ENCODE results near the gene RANBP1. TPM values are rescaled to one million over a fixed set of nuclear protein-coding genes. Genes with fewer than 3 reads are reported as not detected.

The RANBP1 gene
- 492 and 544 TPM in 2 replicates for total RNA-seq (2016; rRNA removed; fragmentation: Illumina TruSeq; extraction: Trizol)
- 261 and 299 TPM in 2 replicates for total RNA-seq (2016; cell fraction: cytosol; rRNA removed; fragmentation: Illumina TruSeq; extraction: Trizol; ENCODE audit: low read depth)
- 488 and 609 TPM in 2 replicates for total RNA-seq (2016; cell fraction: insoluble cytoplasmic fraction; rRNA removed; fragmentation: Illumina TruSeq; extraction: Trizol)
- total RNA-seq (2016; cell fraction: membrane; rRNA removed; fragmentation: Illumina TruSeq; extraction: Trizol) = 327 and 371 TPM in 2 replicates
- total RNA-seq (2016; cell fraction: nucleus; rRNA removed; fragmentation: Illumina TruSeq; extraction: Trizol) = 174 and 196 TPM in 2 replicates
- polyA plus RNA-seq (2011; rRNA removed) = 167 and 181 TPM in 2 replicates
- 186 and 192 TPM in 2 replicates for polyA plus RNA-seq (2011; cell fraction: cytosol; rRNA removed)
- polyA plus RNA-seq (2011; cell fraction: nucleus; rRNA removed) = 148 and 170 TPM in 2 replicates
- polyA plus RNA-seq (2012) = 127 and 149 TPM in 2 replicates
- polyA plus RNA-seq (2016; cell fraction: cytosol; fragmentation: Illumina TruSeq; extraction: Trizol; ENCODE audit: low read depth) = 239 and 293 TPM in 2 replicates
- 614 and 703 TPM in 2 replicates for polyA plus RNA-seq (2016; cell fraction: insoluble cytoplasmic fraction; fragmentation: Illumina TruSeq; extraction: Trizol; ENCODE audit: low read depth)
- 272 and 323 TPM in 2 replicates for polyA plus RNA-seq (2016; cell fraction: membrane; fragmentation: Illumina TruSeq; extraction: Trizol; ENCODE audit: low read depth)
- polyA plus RNA-seq (2016; cell fraction: nucleus; fragmentation: Illumina TruSeq; extraction: Trizol; ENCODE audit: insufficient read depth, low read depth) = 346 and 368 TPM in 2 replicates
- 156 and 233 TPM in 2 replicates for polyA minus RNA-seq (2011; rRNA and poly(A)+ RNA removed; ENCODE audit: low replicate concordance)
- polyA minus RNA-seq (2011; cell fraction: cytosol; rRNA and poly(A)+ RNA removed) = 76.0 and 88.9 TPM in 2 replicates
- polyA minus RNA-seq (2011; cell fraction: nucleus; rRNA and poly(A)+ RNA removed) = 52.2 and 57.9 TPM in 2 replicates
- Bru-seq, nascent RNA = percentile 81 among the genes with signal in this experiment
- percentile 94 among the genes with signal in this experiment for BruChase-seq, experiment 1, labeled RNA remaining after a 6-hour chase
- percentile 89 among the genes with signal in this experiment for BruChase-seq, experiment 2, labeled RNA remaining after a 2-hour chase
- long read RNA-seq, experiment 1, transcript RANBP1-201 (6 exons, 837 nt) = major isoform, 223 of 412 reads
- long read RNA-seq, experiment 1, transcript RANBP1-202 (6 exons, 1,132 nt) = minor isoform, 147 of 412 reads
- long read RNA-seq, experiment 1, partial matches to known transcripts = 28 of 412 reads
- long read RNA-seq, experiment 1, other reads (novel, unspliced or antisense) = 3 of 412 reads
- long read RNA-seq, experiment 2, transcript RANBP1-201 (6 exons, 837 nt) = major isoform, 151 of 293 reads
- long read RNA-seq, experiment 2, transcript RANBP1-202 (6 exons, 1,132 nt) = minor isoform, 103 of 293 reads
- long read RNA-seq, experiment 2, partial matches to known transcripts = 32 of 293 reads
- long read RNA-seq, experiment 2, other reads (novel, unspliced or antisense) = 6 of 293 reads

GRCh38 chr22:20115691-20116375, at the start of gene RANBP1:
RANBP1 (plus strand) TSS chr22:20116104; CDS start chr22:20116185, 81 bp downstream.
- BruUV-seq (replicated peaks) = no TSS peak
- no peak for ATAC-seq
- 77% methylated on average over 19 of the region's 30 CpGs for WGBS (ENCODE audit: low lambda C conversion rate)
- in situ Hi-C loops (cut with HindIII; ENCODE audit: extremely low pct_ligation_motif_present, low pct_unique_long_range_greater_than_20kb) = no loop called here
- Histone ChIP-seq H3K27ac (ENCODE audit: extremely low read length, insufficient read depth, low read length) (peak within 1 kb of the TSS; percentile 78), H3K9ac (ENCODE audit: insufficient read depth, low read depth, low read length) (peak within 1 kb of the TSS; percentile 90), H3K9me3 (ENCODE audit: low read length) (no peaks in the 10 kb centered on the region), H4K20me1 (ENCODE audit: insufficient read depth, low read length) (peaks cover 7% of the 10 kb centered on the region; the same call in 1 of the 2 replicates), H2AFZ (ENCODE audit: low read length) (no peak within 1 kb of the TSS), H3K79me2 (ENCODE audit: insufficient read depth, low read length) (peaks cover 52% of the 10 kb centered on the region), H3K4me1 (ENCODE audit: insufficient read depth, low read length) (peaks cover 48% of the 10 kb centered on the region), H3K4me2 (ENCODE audit: low read depth, low read length) (peak within 1 kb of the TSS; percentile 84), H3K36me3 (replicated peaks in 1 of 2; ENCODE audit: control insufficient read depth in 1 of 2, insufficient read depth in 2 of 2, low read length in 2 of 2) (peaks cover 7 to 68% of the 10 kb centered on the region in 2 experiments), H3K27me3 (ENCODE audit: control insufficient read depth in 1 of 2, insufficient read depth in 2 of 2, low read length in 2 of 2) (no peaks in the 10 kb centered on the region; a peak in 1 of 5 replicates), H3K4me3 (replicated peaks in 1 of 3; ENCODE audit: insufficient read depth in 1 of 3, low read depth in 2 of 3, low read length in 3 of 3) (peak within 1 kb of the TSS; percentile 79 to 85 (median 85))
- POLR2A ChIA-PET = interaction anchor here (0.7 to 0.8 kb wide), 2 partner anchors 15 to 34 kb away, joined by 3 to 4 read pairs; no protein-coding TSS in a partner anchor
- no peak for DNase-seq (ENCODE audit: low spot score)
- intact Hi-C loops (cut with micrococcal nuclease; ENCODE audit: unreplicated experiment) = loop anchor here (5.0 kb wide), 1 partner anchor 34 kb away; the partner anchor contains the start of gene DGCR8
- FAIRE-seq = no peak
- CTCF ChIA-PET (ENCODE audit: low intra/inter-chr PET ratio, low total read pairs) = no interaction called here
- no peak for TF ChIP-seq SETDB1 (CRISPR knock-in tag; IDR thresholded peaks at IDR 0.05; ENCODE audit: borderline replicate concordance)
- no peak for TF ChIP-seq NR2F6 (IDR thresholded peaks at IDR 0.05)
- no peak for TF ChIP-seq NR2F6 (CRISPR knock-in tag; IDR thresholded peaks at IDR 0.05)
- TF ChIP-seq ZNF670 (CRISPR knock-in tag; IDR thresholded peaks at IDR 0.05; ENCODE audit: borderline replicate concordance) = 0 out of 2 replicates have a peak, but pooled peaks have one; percentile 49
- no peak for TF ChIP-seq ZNF557 (CRISPR knock-in tag; IDR thresholded peaks at IDR 0.05)
- TF ChIP-seq TEAD2 (CRISPR knock-in tag; IDR thresholded peaks at IDR 0.05) = no peak
- TF ChIP-seq TOPORS (CRISPR knock-in tag; IDR thresholded peaks at IDR 0.05) = no peak
- no peak for TF ChIP-seq NR2F1 (CRISPR knock-in tag; IDR thresholded peaks at IDR 0.05)
- TF ChIP-seq REXO4 (CRISPR knock-in tag; IDR thresholded peaks at IDR 0.05; ENCODE audit: borderline replicate concordance) = no peak
- 0 out of 2 replicates have a peak, but pooled peaks have one; percentile 11 for TF ChIP-seq E2F5 (CRISPR knock-in tag; conservative IDR thresholded peaks at IDR 0.05)
- TF ChIP-seq AGO2 (optimal IDR thresholded peaks at IDR 0.05; ENCODE audit: low read depth, low read length) = peak; percentile 17
- no peak for TF ChIP-seq NFE2 (CRISPR knock-in tag; IDR thresholded peaks at IDR 0.05)
- TF ChIP-seq ZBTB4 (CRISPR knock-in tag; IDR thresholded peaks at IDR 0.05; ENCODE audit: borderline replicate concordance) = 0 out of 2 replicates have a peak, but pooled peaks have one; percentile 51
- no peak for TF ChIP-seq ZNF121 (CRISPR knock-in tag; IDR thresholded peaks at IDR 0.05)
